ENCODE data around the gene KLHL17. TPM values are rescaled to one million over a fixed set of nuclear protein-coding genes. Genes with fewer than 3 reads are reported as not detected.

KLHL17 gene
- total and polyA plus RNA-seq, 4 donors, result 2.8 to 40.5 (median 15.0) TPM

DNA sequence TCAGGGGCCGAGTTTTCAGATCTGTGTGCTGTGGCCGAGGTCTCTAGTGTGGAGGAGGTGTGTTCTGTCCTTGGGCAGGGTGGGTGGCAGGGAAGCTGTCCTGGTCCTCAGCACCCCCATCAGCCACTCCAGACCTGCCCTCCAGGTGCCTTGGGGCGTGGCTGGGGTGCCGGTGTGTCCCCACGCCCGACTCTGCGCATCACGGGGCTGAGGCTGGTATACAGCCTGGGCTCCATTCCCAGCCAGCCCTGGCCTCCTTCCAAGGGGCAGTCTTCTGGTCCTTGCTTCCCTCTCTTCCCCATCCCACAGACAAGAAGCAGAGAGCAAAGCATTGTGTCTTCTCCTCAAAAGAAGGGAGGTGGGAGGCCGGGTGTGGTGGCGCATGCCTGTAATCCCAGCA, 32.6 kb upstream of the KLHL17 start:
- no peak overlapping the region for H3K27ac ChIP-seq (ENCODE audit: low read depth in 1 of 2, low read length in 2 of 2)
- WGBS, 2 donors, result 61 to 67% methylated on average over 10 of the region's 10 CpGs
- no peaks in the 10 kb centered on the region for H3K27me3 ChIP-seq (ENCODE audit: control insufficient read depth in 1 of 2, insufficient read depth in 2 of 2, low read length in 1 of 2)
- DNase-seq (no peak), ATAC-seq (ENCODE audit: low FRiP score) (no peak)
- H3K9me3 ChIP-seq (ENCODE audit: control insufficient read depth, low read length), result no peaks in the 10 kb centered on the region
- intact Hi-C loops (cut with DNase I), result loop anchor here in 1 of 2 donors (10.0 kb wide), 1 partner anchor 77 kb away; the partner anchor contains the start of gene HES4
- no peaks in the 10 kb centered on the region for H3K4me1 ChIP-seq (ENCODE audit: control insufficient read depth in 1 of 2, insufficient read depth in 2 of 2, low read length in 2 of 2)
- no peak overlapping the region for H3K4me3 ChIP-seq (ENCODE audit: low read length in 2 of 2)
- H3K36me3 ChIP-seq (ENCODE audit: control insufficient read depth in 1 of 2, insufficient read depth in 2 of 2, low read length in 1 of 2), result no peaks in the 10 kb centered on the region

GRCh38 chr1:928825-929661, 31.3 kb upstream of the KLHL17 start:
- 85 to 87% methylated on average over 40 of the region's 40 CpGs for whole genome bisulfite sequencing, 2 donors
- Histone ChIP-seq H3K4me1 (ENCODE audit: control insufficient read depth in 1 of 2, insufficient read depth in 2 of 2, low read length in 2 of 2) (no peaks in the 10 kb centered on the region), H3K27ac (ENCODE audit: low read depth in 1 of 2, low read length in 2 of 2) (no peak overlapping the region), H3K36me3 (ENCODE audit: control insufficient read depth in 1 of 2, insufficient read depth in 2 of 2, low read length in 1 of 2) (no peaks in the 10 kb centered on the region), H3K4me3 (ENCODE audit: low read length in 2 of 2) (no peak overlapping the region), H3K9me3 (ENCODE audit: control insufficient read depth, low read length) (no peaks in the 10 kb centered on the region), H3K27me3 (ENCODE audit: control insufficient read depth in 1 of 2, insufficient read depth in 2 of 2, low read length in 1 of 2) (no peaks in the 10 kb centered on the region)
- intact Hi-C loops (cut with DNase I), result loop anchor here in 1 of 2 donors (10.0 kb wide), 1 partner anchor 76 kb away; the partner anchor contains the start of gene HES4
- ATAC-seq (ENCODE audit: low FRiP score) (no peak), DNase-seq (no peak)

- ATAC-seq (ENCODE audit: low FRiP score), result no peak
- no peaks in the 10 kb centered on the region for H3K9me3 ChIP-seq (ENCODE audit: control insufficient read depth, low read length)
- DNase-seq, result no peak
- H3K27ac ChIP-seq (ENCODE audit: low read depth in 1 of 2, low read length in 2 of 2), result no peak overlapping the region
- 90 to 91% methylated on average over 38 to 40 of the region's 40 CpGs for WGBS, 2 donors
- H3K36me3 ChIP-seq (ENCODE audit: control insufficient read depth in 1 of 2, insufficient read depth in 2 of 2, low read length in 1 of 2), result no peaks in the 10 kb centered on the region
- H3K27me3 ChIP-seq (ENCODE audit: control insufficient read depth in 1 of 2, insufficient read depth in 2 of 2, low read length in 1 of 2), result no peaks in the 10 kb centered on the region
- H3K4me3 ChIP-seq (ENCODE audit: low read length in 2 of 2), result no peak overlapping the region
- no peaks in the 10 kb centered on the region for H3K4me1 ChIP-seq (ENCODE audit: control insufficient read depth in 1 of 2, insufficient read depth in 2 of 2, low read length in 2 of 2)
- intact Hi-C loops (cut with DNase I), result loop anchor here in 1 of 2 donors (10.0 kb wide), 1 partner anchor 75 kb away; the partner anchor contains the start of gene HES4
These were observed 30.4 kb upstream of the KLHL17 start for GRCh38 chr1:929712-930632.

DNA sequence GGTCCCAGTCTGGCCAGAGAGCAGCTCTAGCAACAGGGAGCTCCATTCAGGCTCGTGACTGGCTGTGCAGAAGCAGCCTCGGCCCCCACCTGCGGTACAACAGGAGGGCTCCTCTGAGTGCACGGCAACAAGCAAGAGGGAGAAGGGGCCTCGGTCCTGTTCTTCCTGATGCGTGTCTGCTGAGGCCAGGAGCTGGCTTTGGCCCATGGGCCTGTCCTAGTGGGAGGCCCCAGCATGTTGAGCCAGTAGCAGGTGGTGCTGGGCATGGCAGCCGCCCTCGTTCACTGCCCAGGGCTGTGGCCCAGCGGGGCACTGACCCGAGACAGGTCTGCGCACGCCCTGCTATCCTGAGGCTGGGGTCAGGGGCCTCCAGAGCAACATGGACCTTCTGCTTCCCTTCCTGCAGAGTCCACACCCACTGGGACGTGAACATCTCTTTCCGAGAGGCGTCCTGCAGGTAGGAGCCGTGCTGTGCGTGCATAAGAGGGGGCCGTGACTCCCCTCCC, 29.7 kb upstream of the KLHL17 start:
- no peaks in the 10 kb centered on the region for H3K4me1 ChIP-seq (ENCODE audit: control insufficient read depth in 1 of 2, insufficient read depth in 2 of 2, low read length in 2 of 2)
- H3K36me3 ChIP-seq (ENCODE audit: control insufficient read depth in 1 of 2, insufficient read depth in 2 of 2, low read length in 1 of 2), result no peaks in the 10 kb centered on the region
- ATAC-seq (ENCODE audit: low FRiP score) (no peak), DNase-seq (no peak)
- no peak overlapping the region for H3K27ac ChIP-seq (ENCODE audit: low read depth in 1 of 2, low read length in 2 of 2)
- WGBS, 2 donors, result 77 to 81% methylated on average over 17 to 18 of the region's 18 CpGs
- intact Hi-C loops (cut with DNase I), result no loop called here
- H3K4me3 ChIP-seq (ENCODE audit: low read length in 2 of 2), result no peak overlapping the region
- H3K9me3 ChIP-seq (ENCODE audit: control insufficient read depth, low read length), result no peaks in the 10 kb centered on the region
- no peaks in the 10 kb centered on the region for H3K27me3 ChIP-seq (ENCODE audit: control insufficient read depth in 1 of 2, insufficient read depth in 2 of 2, low read length in 1 of 2)

DNA sequence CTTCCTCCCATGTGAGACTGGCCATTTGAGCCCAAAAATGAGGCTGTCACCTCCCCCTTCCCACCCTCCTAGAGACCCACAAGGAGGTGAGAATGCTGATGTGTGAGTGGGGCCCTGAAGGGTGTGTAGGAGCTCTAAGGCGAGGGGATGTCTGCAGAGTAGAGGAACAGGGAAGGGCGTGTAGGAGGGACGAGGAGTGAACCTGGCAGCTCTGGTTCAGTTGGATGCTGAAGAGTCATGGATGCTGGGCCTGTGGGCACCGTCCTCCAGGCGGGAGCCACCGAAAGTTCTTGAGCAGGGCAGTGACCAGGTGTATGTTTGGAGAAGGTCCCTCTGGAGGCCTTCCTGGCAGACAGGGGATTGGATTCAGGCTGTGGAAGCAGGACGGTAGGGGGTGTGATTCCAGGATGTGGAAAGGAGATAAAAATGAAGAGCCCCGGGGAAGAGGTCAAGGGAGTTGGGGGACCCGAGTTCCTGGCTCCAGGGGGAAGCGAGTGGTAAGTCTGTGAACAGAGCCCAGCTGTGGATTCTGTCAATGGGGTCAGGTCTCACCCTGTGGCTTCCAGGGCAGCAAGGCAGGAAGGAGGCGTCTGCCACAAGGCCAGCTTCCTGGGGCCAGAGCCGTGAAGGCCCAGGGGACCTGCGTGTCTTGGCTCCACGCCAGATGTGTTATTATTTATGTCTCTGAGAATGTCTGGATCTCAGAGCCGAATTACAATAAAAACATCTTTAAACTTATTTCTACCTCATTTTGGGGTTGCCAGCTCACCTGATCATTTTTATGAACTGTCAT, 28.8 kb upstream of the KLHL17 start:
- 58 to 60% methylated on average over 15 of the region's 15 CpGs for WGBS, 2 donors
- Histone ChIP-seq H3K36me3 (ENCODE audit: control insufficient read depth in 1 of 2, insufficient read depth in 2 of 2, low read length in 1 of 2) (no peaks in the 10 kb centered on the region), H3K9me3 (ENCODE audit: control insufficient read depth, low read length) (no peaks in the 10 kb centered on the region), H3K4me3 (ENCODE audit: low read length in 2 of 2) (no peak overlapping the region), H3K27ac (ENCODE audit: low read depth in 1 of 2, low read length in 2 of 2) (no peak overlapping the region), H3K27me3 (ENCODE audit: control insufficient read depth in 1 of 2, insufficient read depth in 2 of 2, low read length in 1 of 2) (no peaks in the 10 kb centered on the region), H3K4me1 (ENCODE audit: control insufficient read depth in 1 of 2, insufficient read depth in 2 of 2, low read length in 2 of 2) (no peaks in the 10 kb centered on the region)
- intact Hi-C loops (cut with DNase I), result no loop called here
- DNase-seq (no peak), ATAC-seq (ENCODE audit: low FRiP score) (no peak)

DNA sequence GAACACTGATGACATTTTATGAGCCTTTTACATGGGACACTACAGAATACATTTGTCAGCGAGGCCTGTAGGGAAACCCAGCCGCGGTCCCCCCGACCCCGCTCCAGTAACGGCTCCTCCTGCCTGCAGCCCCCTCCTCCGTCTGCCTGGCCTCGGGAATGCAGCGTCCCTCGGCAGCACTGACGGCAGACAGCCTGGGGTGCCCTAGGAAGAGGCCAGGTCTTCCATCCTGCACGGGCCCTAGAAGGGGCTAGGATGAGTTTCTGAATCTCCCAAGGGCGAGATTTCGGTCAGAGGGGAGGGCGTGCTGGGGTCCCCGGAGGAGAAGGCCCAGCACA, 28.2 kb upstream of the KLHL17 start:
- Histone ChIP-seq H3K4me1 (ENCODE audit: control insufficient read depth in 1 of 2, insufficient read depth in 2 of 2, low read length in 2 of 2) (no peaks in the 10 kb centered on the region), H3K4me3 (ENCODE audit: low read length in 2 of 2) (no peak overlapping the region), H3K27ac (ENCODE audit: low read depth in 1 of 2, low read length in 2 of 2) (no peak overlapping the region), H3K27me3 (ENCODE audit: control insufficient read depth in 1 of 2, insufficient read depth in 2 of 2, low read length in 1 of 2) (no peaks in the 10 kb centered on the region), H3K9me3 (ENCODE audit: control insufficient read depth, low read length) (no peaks in the 10 kb centered on the region), H3K36me3 (ENCODE audit: control insufficient read depth in 1 of 2, insufficient read depth in 2 of 2, low read length in 1 of 2) (no peaks in the 10 kb centered on the region)
- WGBS, 2 donors, result 81 to 83% methylated on average over 16 of the region's 16 CpGs
- intact Hi-C loops (cut with DNase I), result no loop called here
- DNase-seq (no peak), ATAC-seq (ENCODE audit: low FRiP score) (no peak)

DNA sequence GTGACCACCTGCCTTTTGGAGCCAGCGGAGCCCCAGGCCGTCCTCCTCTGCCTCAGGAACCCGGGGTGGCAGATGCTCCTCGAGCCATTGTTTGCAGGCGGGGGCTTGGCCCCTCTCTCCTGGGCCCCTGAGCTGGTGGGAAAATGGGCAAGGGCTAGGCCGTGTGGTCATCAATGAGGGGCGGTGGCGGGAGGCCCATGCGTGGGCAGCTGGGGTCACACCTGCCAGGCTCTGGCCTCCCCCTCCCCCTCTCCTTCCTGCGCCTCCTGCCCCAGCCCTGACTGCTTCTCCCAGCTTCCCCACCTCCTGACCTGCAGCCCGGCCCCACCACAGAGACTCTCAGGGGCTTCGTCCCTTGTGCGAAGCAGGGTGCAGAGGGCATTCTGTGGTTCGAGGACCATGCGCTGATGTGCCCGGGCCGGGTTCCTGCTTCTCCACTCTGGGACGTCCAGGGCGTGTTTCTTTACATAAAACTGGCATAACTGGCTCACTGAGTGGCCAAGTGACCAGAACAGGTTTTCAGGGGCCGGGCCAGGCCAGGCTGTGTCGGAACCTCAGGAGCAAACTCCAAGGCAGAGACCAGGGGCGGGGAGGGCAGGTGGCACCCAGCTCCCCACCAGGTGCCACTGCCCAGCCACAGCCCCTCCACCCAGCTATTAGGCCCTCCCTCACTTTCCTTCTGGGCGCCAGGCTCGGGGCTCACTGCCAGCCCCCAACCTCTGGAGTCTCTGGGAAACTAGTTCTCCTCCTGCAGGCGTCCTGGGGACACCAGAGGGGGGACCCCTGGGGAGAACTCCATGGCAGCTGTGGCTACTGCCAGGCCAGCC, 27.4 kb upstream of the KLHL17 start:
- intact Hi-C loops (cut with DNase I), result no loop called here
- ATAC-seq (ENCODE audit: low FRiP score) (no peak), DNase-seq (no peak)
- Histone ChIP-seq H3K4me1 (ENCODE audit: control insufficient read depth in 1 of 2, insufficient read depth in 2 of 2, low read length in 2 of 2) (no peaks in the 10 kb centered on the region), H3K27me3 (ENCODE audit: control insufficient read depth in 1 of 2, insufficient read depth in 2 of 2, low read length in 1 of 2) (no peaks in the 10 kb centered on the region), H3K27ac (ENCODE audit: low read depth in 1 of 2, low read length in 2 of 2) (no peak overlapping the region), H3K9me3 (ENCODE audit: control insufficient read depth, low read length) (no peaks in the 10 kb centered on the region), H3K36me3 (ENCODE audit: control insufficient read depth in 1 of 2, insufficient read depth in 2 of 2, low read length in 1 of 2) (no peaks in the 10 kb centered on the region), H3K4me3 (ENCODE audit: low read length in 2 of 2) (no peak overlapping the region)
- 81 to 83% methylated on average over 22 to 25 of the region's 25 CpGs for WGBS, 2 donors

DNA sequence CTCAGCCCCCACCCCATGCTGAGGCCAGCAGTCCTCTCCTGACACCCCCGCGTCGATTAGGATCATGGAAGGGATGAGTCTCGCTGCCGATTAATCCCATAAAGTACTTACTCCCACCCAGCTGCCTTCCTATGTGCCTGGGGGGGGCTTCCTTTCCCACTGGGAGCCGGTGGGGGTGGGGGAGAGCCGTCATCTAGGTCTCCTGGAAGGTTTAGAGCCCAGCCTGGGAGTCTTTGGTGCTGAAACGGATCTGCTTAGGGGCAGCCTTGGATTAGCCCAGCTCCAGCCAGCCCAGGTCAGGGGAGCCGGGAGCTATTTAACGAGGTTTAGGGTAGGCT, 26.8 kb upstream of the KLHL17 start:
- no peaks in the 10 kb centered on the region for H3K36me3 ChIP-seq (ENCODE audit: control insufficient read depth in 1 of 2, insufficient read depth in 2 of 2, low read length in 1 of 2)
- H3K27me3 ChIP-seq (ENCODE audit: control insufficient read depth in 1 of 2, insufficient read depth in 2 of 2, low read length in 1 of 2), result no peaks in the 10 kb centered on the region
- intact Hi-C loops (cut with DNase I), result no loop called here
- no peaks in the 10 kb centered on the region for H3K9me3 ChIP-seq (ENCODE audit: control insufficient read depth, low read length)
- DNase-seq (no peak), ATAC-seq (ENCODE audit: low FRiP score) (no peak)
- 49 to 52% methylated on average over 10 of the region's 10 CpGs for WGBS, 2 donors
- H3K4me1 ChIP-seq (ENCODE audit: control insufficient read depth in 1 of 2, insufficient read depth in 2 of 2, low read length in 2 of 2), result no peaks in the 10 kb centered on the region
- H3K27ac ChIP-seq (ENCODE audit: low read depth in 1 of 2, low read length in 2 of 2), result no peak overlapping the region
- H3K4me3 ChIP-seq (ENCODE audit: low read length in 2 of 2), result no peak overlapping the region
